OCI-LY3 (cell line): ENCODE data around the gene SUMF1.

ENCODE experiments used
- H2AFZ ChIP-seq: fragments of 200-600, 300-600 bp; shearing (Covaris generic); 2 replicates; pipeline ENCODE4 v1.6.0; 2014; ENCODE audit warnings: antibody characterized with exemption, low read depth, low read length
- H3K27ac ChIP-seq: fragments of 200-600, 300-600 bp; sonication (generic); 2 replicates; pipeline ENCODE4 v1.5.1; 2014; ENCODE audit warnings: mild to moderate bottlenecking, low read length, moderate library complexity, mixed read lengths
- H3K27me3 ChIP-seq: fragments of 200-600, 300-600 bp; sonication (generic); 2 replicates; pipeline ENCODE4 v1.6.1; 2014; ENCODE audit warnings: low read depth, low read length, mixed read lengths
- H3K36me3 ChIP-seq: fragments of 200-600, 300-600 bp; sonication (generic); replicated peaks from 2 replicates; pipeline ENCODE3; 2014; ENCODE audit warnings: low read depth, low read length, mixed read lengths
- H3K4me1 ChIP-seq: fragments of 300-600, 200-600 bp; sonication (generic); 2 replicates; pipeline ENCODE4 v1.6.1; 2014; ENCODE audit warnings: low read length, mixed read lengths
- H3K4me2 ChIP-seq: fragments of 200-600, 300-600 bp; sonication (generic); 2 replicates; pipeline ENCODE4 v1.6.1; 2014; ENCODE audit warnings: low read length, mixed read lengths
- H3K4me3 ChIP-seq: fragments of 300-600, 200-600 bp; sonication (generic); 2 replicates; pipeline ENCODE4 v1.5.1; 2014; ENCODE audit warnings: antibody characterized with exemption, mild to moderate bottlenecking, low read length, moderate library complexity
- H3K79me2 ChIP-seq: fragments of 300-600, 200-600 bp; shearing (Covaris generic); 2 replicates; pipeline ENCODE4 v1.6.1; 2014; ENCODE audit warnings: mild to moderate bottlenecking, low read length, mixed read lengths
- H3K9ac ChIP-seq: fragments of 300-600, 200-600 bp; shearing (Covaris generic); 2 replicates; pipeline ENCODE4 v1.6.0; 2014; ENCODE audit warnings: mild to moderate bottlenecking, low read length, moderate library complexity
- H3K9me3 ChIP-seq: fragments of 200-600, 300-600 bp; shearing (Covaris generic); 2 replicates; pipeline ENCODE4 v1.6.1; 2014; ENCODE audit warnings: low read length, mixed read lengths; ENCODE audit not compliant: insufficient read depth
- H4K20me1 ChIP-seq: fragments of 200-600, 300-600 bp; sonication (generic); 2 replicates; pipeline ENCODE4 v1.6.1; 2016; ENCODE audit warnings: low read length, mixed read lengths; ENCODE audit not compliant: insufficient read depth
- CTCF ChIP-seq: fragments of 200-600, 300-600 bp; sonication (generic); IDR thresholded peaks from 2 replicates; pipeline ENCODE4 v1.5.1; 2014; ENCODE audit warnings: antibody characterized with exemption, low read length, low read depth
- EZH2phosphoT487 ChIP-seq: fragments of 200-600 bp; shearing (Covaris generic); IDR thresholded peaks from 2 replicates; pipeline ENCODE4 v1.6.1; 2018; ENCODE audit warnings: antibody characterized with exemption, mixed run types, low read depth

The SUMF1 gene

GRCh38 chr3:4454142-4454541 is 12.9 kb downstream of the SUMF1 start:
- Histone ChIP-seq H3K36me3 (no peaks in the 10 kb centered on the region), H3K27ac (no peak overlapping the region), H3K4me3 (no peak overlapping the region), H3K9ac (no peak overlapping the region), H3K4me2 (no peak overlapping the region), H4K20me1 (no peaks in the 10 kb centered on the region), H2AFZ (no peak overlapping the region), H3K4me1 (no peaks in the 10 kb centered on the region), H3K79me2 (no peaks in the 10 kb centered on the region), H3K9me3 (no peaks in the 10 kb centered on the region), H3K27me3 (no peaks in the 10 kb centered on the region)
- TF ChIP-seq EZH2phosphoT487 (no peak), CTCF (no peak)

GRCh38 chr3:4449043-4449805 is 17.8 kb downstream of the SUMF1 start:
- H3K27ac ChIP-seq, result no peak overlapping the region
- H3K9me3 ChIP-seq, result no peaks in the 10 kb centered on the region
- H3K4me1 ChIP-seq, result no peaks in the 10 kb centered on the region
- H4K20me1 ChIP-seq, result no peaks in the 10 kb centered on the region
- no peak overlapping the region for H2AFZ ChIP-seq
- no peaks in the 10 kb centered on the region for H3K79me2 ChIP-seq
- H3K9ac ChIP-seq, result no peak overlapping the region
- no peak for TF ChIP-seq CTCF
- no peak for TF ChIP-seq EZH2phosphoT487
- no peaks in the 10 kb centered on the region for H3K27me3 ChIP-seq
- H3K36me3 ChIP-seq, result no peaks in the 10 kb centered on the region
- no peak overlapping the region for H3K4me3 ChIP-seq
- H3K4me2 ChIP-seq, result no peak overlapping the region

- Histone ChIP-seq H3K4me2 (no peak overlapping the region), H3K27ac (no peak overlapping the region), H3K27me3 (no peaks in the 10 kb centered on the region), H3K36me3 (no peaks in the 10 kb centered on the region), H3K4me3 (no peak overlapping the region), H2AFZ (no peak overlapping the region), H3K9me3 (no peaks in the 10 kb centered on the region), H4K20me1 (no peaks in the 10 kb centered on the region), H3K9ac (no peak overlapping the region), H3K4me1 (no peaks in the 10 kb centered on the region), H3K79me2 (no peaks in the 10 kb centered on the region)
- no peak for TF ChIP-seq CTCF
- no peak for TF ChIP-seq EZH2phosphoT487
Measured at GRCh38 chr3:4448187-4448586, 18.9 kb downstream of the SUMF1 start.

- Histone ChIP-seq H3K27me3 (no peaks in the 10 kb centered on the region), H3K4me2 (no peak overlapping the region), H3K4me3 (no peak overlapping the region), H3K79me2 (no peaks in the 10 kb centered on the region), H3K4me1 (no peaks in the 10 kb centered on the region), H3K36me3 (no peaks in the 10 kb centered on the region), H3K9ac (no peak overlapping the region), H3K9me3 (no peaks in the 10 kb centered on the region), H4K20me1 (no peaks in the 10 kb centered on the region), H3K27ac (no peak overlapping the region), H2AFZ (no peak overlapping the region)
- TF ChIP-seq CTCF (no peak), EZH2phosphoT487 (no peak)
Measured at GRCh38 chr3:4447295-4447999, 19.6 kb downstream of the SUMF1 start.
